Right cardiac atrium (tissue), 5 donors: ENCODE results near the gene USP15. TPM values are rescaled to one million over a fixed set of nuclear protein-coding genes. Genes with fewer than 3 reads are reported as not detected.
A peak's percentile ranks its signal among the peaks of the same experiment; 100 is the strongest.

Experiments used
- ATAC-seq, 2 donors: fragments of 200-7000 bp; cut with Tn5 transposase; one replicate each; pipeline versions ENCODE4 v1.8.0 to v1.9.1; 2020; ENCODE audit warnings: moderate library complexity in 2 of 2, mild to moderate bottlenecking in 1 of 2
- DNase-seq, 3 donors: peaks; one replicate each; pipeline ENCODE4 v3.0.0-alpha.2; 2020
- H3K27ac ChIP-seq: one replicate; pipeline ENCODE4 v1.5.1; 2013; ENCODE audit warnings: mild to moderate bottlenecking, low read length, control low read depth, moderate library complexity
- H3K27me3 ChIP-seq: one replicate; pipeline ENCODE4 v1.6.1; 2013; ENCODE audit not compliant: control insufficient read depth, insufficient read depth
- H3K4me1 ChIP-seq: one replicate; pipeline ENCODE4 v1.6.1; 2013; ENCODE audit warnings: low read length; ENCODE audit not compliant: control insufficient read depth, insufficient read depth
- H3K4me3 ChIP-seq: one replicate; pipeline ENCODE4 v1.5.1; 2013; ENCODE audit warnings: low read length, control low read depth
- H3K9me3 ChIP-seq: one replicate; pipeline ENCODE4 v1.6.1; 2013; ENCODE audit warnings: low read length; ENCODE audit not compliant: control insufficient read depth
- WGBS: extraction: QIAGEN DNeasy Blood & Tissue Kit; methylation state at CpG from one replicate; pipeline ENCODE4 v1.1.7; 2013; 5-methylcytosine and 5-hydroxymethylcytosine counted together
- intact Hi-C, 4 donors: fragments of 100-400 bp; cut with DNase I; formaldehyde crosslinking; loops; one replicate each; pipeline versions ENCODE4 v1.11.0 to v1.14.0; 2022 to 2023
- polyA plus RNA-seq: library from polyadenylated mRNA; stranded (reverse); fragments of 200-250 nt; gene quantifications from one replicate; pipeline ENCODE4 v1.2.3, GENCODE V29; 2013
- total RNA-seq, 4 donors: library from RNA; stranded (reverse); fragmentation: NEBNext Ultra II Directional; extraction: Animal tissue kit (Norgen Biotek cat#: 25700); gene quantifications; one replicate each; pipeline ENCODE4 v1.2.1, GENCODE V29; 2021
- donor health status: healthy with polysubstance abuse.
- donor health status: DM: no; HTN: yes; CAD: no.
- donor health status: DM: no; HTN: no; CAD: no.
- donor health status: DM: no; HTN: yes; CAD: no; lungs with severe emphysema.
- donor health status: DM: yes; HTN: yes; CAD: no.

The USP15 gene
- total and polyA plus RNA-seq, 5 donors, result 38.0 to 65.7 (median 51.1) TPM

GRCh38 chr12:62267480-62267879 is 7.3 kb downstream of the USP15 start:
- Histone ChIP-seq H3K4me3 (no peak overlapping the region), H3K27me3 (no peaks in the 10 kb centered on the region), H3K4me1 (peaks cover 2% of the 10 kb centered on the region), H3K9me3 (no peaks in the 10 kb centered on the region), H3K27ac (no peak overlapping the region)
- WGBS, result 71% methylated on average over 1 of the region's 1 CpG
- no peak for DNase-seq
- intact Hi-C loops, result loop anchor here in 1 of 4 donors (10.0 kb wide), 1 partner anchor 57 kb away; no protein-coding TSS in a partner anchor
- no peak for ATAC-seq

DNA sequence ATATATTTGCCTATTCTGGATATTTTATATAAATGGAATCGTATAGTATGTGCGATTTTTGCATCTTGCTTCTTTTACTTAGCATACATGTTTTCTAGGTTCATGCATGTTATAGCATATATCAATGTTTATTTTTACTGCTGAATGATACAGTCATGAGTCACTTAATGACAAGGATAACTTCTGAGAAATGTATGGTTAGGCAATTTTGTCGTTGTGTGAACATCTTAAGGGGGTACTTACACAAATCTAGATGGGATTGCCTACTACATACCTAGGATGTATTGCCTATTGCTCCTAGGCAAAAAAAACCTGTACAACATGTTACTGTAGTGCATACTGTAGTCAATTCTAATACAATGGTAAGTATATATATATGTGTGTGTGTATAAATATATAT is 8.8 kb downstream of the USP15 start:
- intact Hi-C loops, result loop anchor here in 1 of 4 donors (10.0 kb wide), 1 partner anchor 56 kb away; no protein-coding TSS in a partner anchor
- Histone ChIP-seq H3K27me3 (no peaks in the 10 kb centered on the region), H3K4me3 (no peak overlapping the region), H3K4me1 (peaks cover 2% of the 10 kb centered on the region), H3K27ac (no peak overlapping the region), H3K9me3 (no peaks in the 10 kb centered on the region)
- no peak for DNase-seq
- 78% methylated on average over 3 of the region's 3 CpGs for WGBS
- ATAC-seq, result no peak

- no peak for DNase-seq
- Histone ChIP-seq H3K9me3 (no peaks in the 10 kb centered on the region), H3K4me1 (peaks cover 3% of the 10 kb centered on the region), H3K27me3 (no peaks in the 10 kb centered on the region), H3K4me3 (no peak overlapping the region), H3K27ac (no peak overlapping the region)
- intact Hi-C loops, result loop anchor here in 1 of 4 donors (10.0 kb wide), 1 partner anchor 55 kb away; no protein-coding TSS in a partner anchor
- WGBS, result 85% methylated on average over 3 of the region's 3 CpGs
- no peak for ATAC-seq
These were observed 9.4 kb downstream of the USP15 start for GRCh38 chr12:62269464-62270228.

DNA sequence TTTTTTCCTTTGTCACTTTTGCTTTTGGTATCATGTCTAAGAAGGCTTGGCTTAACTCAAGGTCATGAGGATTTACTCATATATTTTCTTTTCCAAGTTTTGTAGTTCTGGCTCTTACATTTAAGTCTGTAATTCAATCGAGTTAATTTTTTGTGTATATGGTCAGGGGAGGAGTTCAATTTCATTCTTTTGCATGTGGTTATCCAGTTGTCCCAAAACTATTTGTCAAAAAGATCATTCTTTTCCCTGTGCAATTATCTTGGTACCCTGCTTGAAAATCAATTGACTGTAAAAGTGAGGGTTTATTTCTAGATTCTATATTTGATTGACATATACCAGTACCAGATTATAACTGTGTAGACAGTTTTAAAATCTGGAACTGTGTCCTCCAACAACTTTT is 10.2 kb downstream of the USP15 start:
- DNase-seq (no peak), ATAC-seq (no peak)
- intact Hi-C loops, result no loop called here
- no peak overlapping the region for H3K4me3 ChIP-seq
- H3K27me3 ChIP-seq, result no peaks in the 10 kb centered on the region
- WGBS, result 49% methylated on average over 1 of the region's 1 CpG
- H3K4me1 ChIP-seq, result peaks cover 5% of the 10 kb centered on the region
- H3K27ac ChIP-seq, result no peak overlapping the region
- H3K9me3 ChIP-seq, result no peaks in the 10 kb centered on the region

DNA sequence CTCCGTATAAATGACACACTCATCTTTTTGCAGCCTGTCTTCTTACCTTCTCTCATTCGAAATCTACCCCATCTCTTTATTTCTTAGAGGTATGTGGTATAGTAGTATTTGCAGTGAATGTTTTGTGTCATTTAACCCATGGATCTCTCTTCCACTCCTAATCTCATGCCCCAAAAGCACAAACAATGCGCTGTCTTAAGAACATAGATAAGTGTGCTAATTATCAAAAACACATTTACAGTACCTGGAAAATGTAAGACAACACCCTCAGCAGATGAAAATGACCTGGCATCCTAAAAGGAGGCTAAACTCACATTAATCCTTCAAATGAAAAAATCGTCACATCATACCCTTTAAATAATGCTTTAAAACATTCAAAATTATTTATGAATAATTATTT is 10.7 kb downstream of the USP15 start:
- ATAC-seq (no peak), DNase-seq (no peak)
- Histone ChIP-seq H3K9me3 (no peaks in the 10 kb centered on the region), H3K4me1 (peaks cover 6% of the 10 kb centered on the region), H3K4me3 (no peak overlapping the region), H3K27me3 (no peaks in the 10 kb centered on the region), H3K27ac (no peak overlapping the region)
- intact Hi-C loops, result no loop called here
- WGBS, result 52% methylated on average over 4 of the region's 4 CpGs

GRCh38 chr12:62272936-62273552 is 12.8 kb downstream of the USP15 start:
- WGBS, result 68% methylated on average over 3 of the region's 3 CpGs
- no peaks in the 10 kb centered on the region for H3K9me3 ChIP-seq
- DNase-seq (no peak), ATAC-seq (no peak)
- no peak overlapping the region for H3K27ac ChIP-seq
- H3K4me3 ChIP-seq, result no peak overlapping the region
- peaks cover 6% of the 10 kb centered on the region for H3K4me1 ChIP-seq
- intact Hi-C loops, result no loop called here
- no peaks in the 10 kb centered on the region for H3K27me3 ChIP-seq

- 49% methylated on average over 5 of the region's 5 CpGs for WGBS
- no peaks in the 10 kb centered on the region for H3K27me3 ChIP-seq
- H3K4me3 ChIP-seq, result no peak overlapping the region
- H3K27ac ChIP-seq, result peak overlapping the region; percentile 45
- DNase-seq, result no peak
- peak; percentile 50 for ATAC-seq
- peaks cover 6% of the 10 kb centered on the region for H3K4me1 ChIP-seq
- intact Hi-C loops, result no loop called here
- H3K9me3 ChIP-seq, result no peaks in the 10 kb centered on the region
These were observed 13.6 kb downstream of the USP15 start for GRCh38 chr12:62273724-62274380.

DNA sequence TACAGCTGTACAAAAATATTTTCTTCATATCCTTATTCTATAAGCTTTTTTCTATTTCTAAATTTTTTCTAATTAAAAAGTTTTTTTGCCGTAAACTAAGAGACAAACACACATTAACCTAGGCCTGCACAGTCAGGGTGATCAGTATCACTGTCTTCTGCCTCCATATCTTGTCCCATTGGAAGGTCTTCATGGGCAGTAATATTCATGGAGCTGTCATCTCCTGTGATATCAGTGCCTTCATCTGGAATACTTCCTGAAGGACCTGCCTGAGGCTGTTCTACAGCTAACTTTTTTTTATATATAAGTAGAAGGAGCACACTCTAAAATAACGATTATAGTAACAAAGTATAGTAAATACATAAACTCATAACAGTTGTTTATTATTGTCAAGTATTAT is 17.8 kb downstream of the USP15 start:
- WGBS, result 94% methylated on average over 2 of the region's 2 CpGs
- Histone ChIP-seq H3K9me3 (no peaks in the 10 kb centered on the region), H3K4me1 (peaks cover 8% of the 10 kb centered on the region), H3K4me3 (no peak overlapping the region), H3K27ac (no peak overlapping the region), H3K27me3 (no peaks in the 10 kb centered on the region)
- DNase-seq, result no peak
- intact Hi-C loops, result no loop called here
- no peak for ATAC-seq

- intact Hi-C loops, result no loop called here
- H3K9me3 ChIP-seq, result no peaks in the 10 kb centered on the region
- H3K4me1 ChIP-seq, result peaks cover 8% of the 10 kb centered on the region
- no peak overlapping the region for H3K27ac ChIP-seq
- WGBS, result 100% methylated on average over 1 of the region's 1 CpG
- no peaks in the 10 kb centered on the region for H3K27me3 ChIP-seq
- no peak for DNase-seq
- no peak overlapping the region for H3K4me3 ChIP-seq
- no peak for ATAC-seq
These were observed 18.9 kb downstream of the USP15 start for GRCh38 chr12:62279058-62279457.

- Histone ChIP-seq H3K9me3 (no peaks in the 10 kb centered on the region), H3K4me3 (no peak overlapping the region), H3K27ac (no peak overlapping the region), H3K4me1 (peaks cover 5% of the 10 kb centered on the region), H3K27me3 (no peaks in the 10 kb centered on the region)
- intact Hi-C loops, result no loop called here
- DNase-seq (no peak), ATAC-seq (no peak)
These were observed 19.8 kb downstream of the USP15 start for GRCh38 chr12:62279961-62280360.

- DNase-seq, result no peak
- intact Hi-C loops, result no loop called here
- Histone ChIP-seq H3K4me3 (no peak overlapping the region), H3K9me3 (no peaks in the 10 kb centered on the region), H3K27ac (no peak overlapping the region), H3K27me3 (no peaks in the 10 kb centered on the region), H3K4me1 (peaks cover 2% of the 10 kb centered on the region)
- 68% methylated on average over 2 of the region's 2 CpGs for WGBS
- no peak for ATAC-seq
These were observed 22.0 kb downstream of the USP15 start for GRCh38 chr12:62282057-62282774.
